Limb (tissue), 2 donors: ENCODE measurements around the gene TRANK1.
"Not testable (repeated sequence)": the region's sequence is repeated elsewhere in the genome, so short reads cannot be mapped to it uniquely, and the experiment has no call there.

Experiments used
- DNase-seq, 2 donors: peaks; one replicate each; pipeline ENCODE4 v3.0.0-alpha.2; 2016; ENCODE audit errors: extremely low spot score in 2 of 2

TRANK1 gene

GRCh38 chr3:36920884-36921567 is 23.8 kb downstream of the TRANK1 start:
- DNase-seq, result no peak

- no peak for DNase-seq
Measured at GRCh38 chr3:36919439-36920160, 25.3 kb downstream of the TRANK1 start.

DNA sequence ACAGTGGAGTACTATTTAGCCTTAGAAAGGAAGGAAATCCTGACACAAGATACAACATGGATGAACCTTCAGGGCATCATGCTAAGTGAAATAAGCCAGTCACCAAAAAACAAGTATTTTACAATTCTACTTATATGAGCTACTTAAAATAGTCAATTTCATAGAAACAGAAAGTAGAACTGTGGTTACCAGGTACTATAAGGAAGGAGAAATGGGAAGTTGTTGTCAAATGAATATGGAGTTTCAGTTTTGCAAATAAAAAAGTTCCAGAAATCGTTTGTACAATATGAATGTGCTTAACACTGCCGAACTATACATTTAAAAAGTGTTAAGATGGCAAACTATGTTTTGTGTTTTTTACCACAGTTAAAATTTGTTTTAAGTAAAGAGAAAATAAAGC is 26.8 kb downstream of the TRANK1 start:
- DNase-seq, result no peak

DNA sequence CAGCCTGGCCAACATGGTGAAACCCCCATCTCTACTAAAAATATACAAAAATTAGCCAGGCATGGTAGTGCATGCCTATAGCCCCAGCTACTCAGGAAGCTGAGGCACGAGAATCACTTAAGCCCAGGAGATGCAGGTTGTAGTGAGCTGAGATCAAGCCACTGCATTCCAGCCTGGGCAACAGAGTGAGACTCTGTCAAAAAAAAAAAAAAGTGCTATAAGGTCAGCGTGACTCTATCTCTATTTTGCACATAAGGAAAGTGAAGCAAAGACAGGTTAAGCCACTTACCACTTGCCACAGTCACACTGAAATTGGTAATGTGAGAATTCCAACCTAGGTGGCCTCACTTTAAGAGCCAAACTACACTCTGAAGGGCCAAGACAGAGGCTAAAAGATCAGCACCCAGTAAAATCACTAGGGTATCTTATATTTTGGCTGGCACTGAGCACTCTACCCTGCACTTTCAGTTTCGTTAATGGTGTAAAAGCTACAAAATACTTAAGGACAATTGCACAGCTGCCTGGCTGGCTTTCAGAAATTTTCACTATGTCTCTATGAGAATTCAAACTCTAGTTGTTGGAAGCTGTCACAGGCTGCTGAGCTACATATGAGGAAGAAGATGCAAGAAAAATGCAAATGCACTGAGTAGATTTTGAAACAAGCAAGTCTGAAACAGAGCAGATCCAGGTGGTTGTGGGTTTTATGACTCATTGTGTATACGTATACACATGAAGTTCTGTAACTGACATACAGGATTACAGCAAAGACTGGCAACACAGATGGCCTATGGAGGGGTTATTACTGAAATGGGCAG is 32.7 kb downstream of the TRANK1 start:
- peak in 1 of 2 donors; percentile 21 for DNase-seq

GRCh38 chr3:36909666-36910065 is 35.2 kb downstream of the TRANK1 start:
- no peak for DNase-seq

DNA sequence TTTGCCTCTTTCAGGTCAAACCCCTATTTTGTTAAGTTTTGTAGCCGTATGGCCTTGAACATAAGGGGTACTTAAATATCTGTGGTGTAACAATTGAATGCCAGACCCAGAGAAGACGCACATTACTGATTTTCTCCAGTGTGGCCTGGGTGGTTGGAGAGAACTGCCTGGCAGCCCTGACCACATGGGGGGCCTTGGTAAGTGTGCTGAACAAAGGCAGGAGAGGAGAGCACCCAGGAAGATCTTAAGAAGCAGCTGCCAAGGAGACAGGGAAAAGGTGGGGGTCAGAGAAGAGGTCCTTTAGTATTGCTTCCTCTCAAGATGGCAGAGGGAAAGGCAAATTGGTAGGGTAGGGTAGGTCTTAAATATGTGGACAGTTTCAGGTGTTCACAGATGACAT is 35.7 kb downstream of the TRANK1 start:
- DNase-seq, result no peak

DNA sequence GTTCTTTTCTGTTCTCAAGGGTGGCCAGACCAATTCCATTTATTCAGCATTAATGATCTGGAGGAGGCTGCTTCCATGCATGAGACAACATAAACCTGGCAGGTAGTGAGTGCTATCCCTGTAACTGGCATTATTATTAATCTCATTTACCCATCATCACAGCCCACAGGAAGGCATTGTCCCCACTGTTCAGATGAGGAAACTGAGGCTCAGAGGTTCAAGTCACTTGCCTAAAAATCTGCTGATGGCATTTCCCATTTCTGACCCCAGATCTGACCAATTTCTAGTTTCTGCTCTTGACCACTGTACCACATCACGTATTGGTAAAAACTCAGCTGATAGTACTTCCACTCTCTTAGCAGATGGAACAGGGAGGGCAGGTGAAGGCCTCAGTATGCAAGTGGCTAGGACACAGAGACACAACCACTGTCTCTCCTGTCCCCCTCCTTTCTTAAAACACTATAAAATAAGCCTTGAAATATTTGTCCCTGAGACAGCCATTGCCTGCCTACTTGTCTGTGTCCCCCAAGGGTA is 36.1 kb downstream of the TRANK1 start:
- no peak for DNase-seq

- DNase-seq, result no peak
Measured at GRCh38 chr3:36907911-36908646, 36.8 kb downstream of the TRANK1 start.

GRCh38 chr3:36906504-36907149 is 38.2 kb downstream of the TRANK1 start:
- DNase-seq, result no peak

DNA sequence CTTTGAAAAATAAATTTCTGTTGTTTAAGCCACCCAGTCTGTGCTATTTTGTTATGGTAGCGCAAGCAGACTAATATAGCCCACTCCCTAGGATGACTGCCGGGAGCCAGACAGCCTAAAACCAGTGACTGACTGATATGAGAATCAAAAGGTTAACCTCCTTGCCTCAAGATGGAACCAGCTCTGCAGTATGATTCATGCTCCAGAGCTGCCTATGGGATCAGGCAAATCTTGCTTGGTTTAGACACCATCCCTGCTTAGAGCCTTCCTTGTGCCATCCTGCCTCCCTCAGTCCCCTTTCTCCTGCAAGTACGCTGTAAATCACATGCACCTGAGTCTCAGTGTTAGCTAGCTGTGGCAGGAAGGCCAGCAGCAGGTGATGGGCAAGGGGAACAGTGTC is 39.3 kb downstream of the TRANK1 start:
- DNase-seq, result no peak

GRCh38 chr3:36904641-36905040 is 40.2 kb downstream of the TRANK1 start:
- no peak for DNase-seq

- not testable (repeated sequence) for DNase-seq
Measured at GRCh38 chr3:36904065-36904464, 40.8 kb downstream of the TRANK1 start.

DNA sequence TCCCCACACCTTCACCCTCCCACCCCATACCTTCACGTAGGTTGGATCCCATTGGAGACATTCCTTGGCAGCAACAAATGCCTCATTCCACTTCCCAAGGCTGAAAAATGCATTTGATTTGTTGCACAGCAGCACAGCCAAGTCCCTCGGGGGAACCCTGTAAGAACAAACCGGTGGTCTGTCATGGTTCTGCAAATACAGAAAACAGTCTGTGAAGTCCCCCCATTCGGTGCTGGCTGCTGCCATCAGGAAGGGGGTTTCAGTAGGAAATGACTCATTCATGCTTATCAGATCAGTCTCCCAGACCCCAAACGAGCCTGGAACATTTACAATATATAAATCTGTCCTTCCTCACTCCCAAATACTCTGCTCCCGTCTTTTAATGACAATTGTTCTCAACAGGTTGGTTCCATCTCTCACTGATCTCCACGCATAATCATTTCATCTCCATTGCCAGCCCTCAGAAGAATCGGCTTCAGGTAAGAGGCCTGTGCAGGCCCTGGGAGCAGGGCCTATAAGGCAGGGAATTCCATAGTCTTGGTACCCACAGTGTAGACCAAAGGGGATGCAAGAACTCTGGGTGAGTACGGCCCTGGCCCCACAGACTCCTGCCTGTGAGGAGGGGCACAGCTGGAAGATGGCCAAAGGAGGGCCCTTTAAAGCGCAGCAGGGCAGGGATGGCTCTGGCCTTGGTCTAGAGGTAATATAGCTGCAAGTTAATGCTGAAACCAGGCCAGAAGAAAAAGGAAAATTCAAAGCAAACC is 41.6 kb downstream of the TRANK1 start:
- DNase-seq, result no peak

GRCh38 chr3:36901588-36901987 is 43.3 kb downstream of the TRANK1 start:
- no peak for DNase-seq

DNA sequence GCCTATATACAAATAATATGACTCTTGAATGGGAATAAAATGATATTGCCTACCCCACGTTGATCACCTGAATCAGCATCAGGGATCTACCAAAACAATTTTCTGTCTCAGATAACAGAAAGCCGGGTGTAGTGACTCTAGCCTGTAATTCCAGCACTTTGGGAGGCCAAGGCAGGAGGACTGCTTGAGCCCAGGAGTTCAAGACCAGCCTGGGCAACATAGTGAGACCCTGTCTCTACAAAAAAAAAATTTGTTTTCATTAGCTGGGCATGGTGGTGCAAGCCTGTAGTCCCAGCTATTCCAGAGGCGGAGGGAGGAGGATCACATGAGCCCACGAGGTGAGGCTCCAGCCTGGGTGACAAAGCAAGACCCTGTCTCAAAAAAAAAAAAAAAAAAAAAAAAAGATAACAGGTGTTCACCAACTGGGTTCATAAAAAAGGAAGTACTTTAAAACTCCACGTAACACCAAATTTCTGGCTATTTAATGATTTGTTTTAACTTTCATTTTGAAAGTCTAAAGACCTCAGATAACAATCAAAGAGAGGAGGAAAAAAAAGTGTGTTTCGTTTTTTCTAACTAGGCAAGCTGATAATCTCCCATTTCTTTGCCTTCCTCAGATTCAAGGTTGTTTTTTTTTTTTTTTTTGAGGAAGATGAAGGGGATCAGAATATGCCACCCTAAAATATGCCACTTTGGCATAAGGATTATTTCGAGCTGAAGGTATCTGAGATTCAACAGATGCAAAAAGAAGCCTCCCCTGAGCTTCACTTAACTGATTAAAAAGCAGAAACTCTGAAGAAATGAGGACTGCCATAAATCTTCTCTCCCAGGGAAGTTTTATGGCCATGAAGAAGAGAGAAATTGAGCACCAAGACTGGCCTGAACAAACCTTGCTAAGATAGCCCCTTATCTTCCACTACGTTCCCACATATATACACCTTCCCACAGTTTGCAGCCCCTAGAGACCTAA is 44.1 kb downstream of the TRANK1 start:
- no peak for DNase-seq

DNA sequence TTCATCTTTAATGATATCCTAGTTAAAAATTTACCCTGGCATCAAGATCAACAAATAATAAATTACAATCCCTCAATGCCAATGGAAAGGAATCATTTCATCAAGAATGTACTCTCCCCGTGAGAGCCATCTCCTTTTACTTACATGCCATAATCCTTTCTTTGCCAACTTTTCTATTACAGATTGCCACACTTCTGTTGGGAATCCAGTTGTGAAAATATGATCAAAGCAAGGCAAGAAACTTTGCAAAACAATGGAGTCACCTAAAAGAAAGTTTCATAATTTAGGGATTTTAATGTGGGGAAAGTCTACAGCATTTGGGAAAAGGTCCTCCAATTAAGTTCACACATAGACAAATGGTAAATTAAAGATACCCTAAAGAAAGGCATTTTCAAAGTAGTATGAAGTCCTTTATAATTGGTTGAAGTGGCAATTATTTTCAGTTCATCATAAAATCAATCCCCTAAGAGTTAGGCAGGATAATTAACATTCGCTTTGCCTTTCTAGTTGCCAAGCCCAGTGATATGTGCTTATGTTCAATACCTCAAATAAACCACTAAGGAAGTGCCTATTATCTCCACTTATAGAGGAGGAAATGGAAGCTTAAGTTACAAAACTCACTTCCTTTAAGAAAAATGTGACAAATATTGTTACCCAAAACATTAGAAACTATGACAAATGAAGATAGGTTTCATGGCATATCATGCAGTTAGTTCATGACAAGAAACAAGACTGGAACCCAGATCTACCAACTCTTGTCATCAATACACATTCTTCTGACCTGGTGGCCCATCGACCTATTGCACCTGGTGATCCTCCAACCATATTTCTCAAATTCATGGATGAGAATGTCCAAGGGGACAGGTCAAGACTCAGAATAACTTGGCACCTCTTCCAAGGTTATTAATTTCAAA is 49.1 kb downstream of the TRANK1 start:
- DNase-seq, result no peak

GRCh38 chr3:36894914-36895313 is 49.9 kb downstream of the TRANK1 start:
- DNase-seq, result no peak

DNA sequence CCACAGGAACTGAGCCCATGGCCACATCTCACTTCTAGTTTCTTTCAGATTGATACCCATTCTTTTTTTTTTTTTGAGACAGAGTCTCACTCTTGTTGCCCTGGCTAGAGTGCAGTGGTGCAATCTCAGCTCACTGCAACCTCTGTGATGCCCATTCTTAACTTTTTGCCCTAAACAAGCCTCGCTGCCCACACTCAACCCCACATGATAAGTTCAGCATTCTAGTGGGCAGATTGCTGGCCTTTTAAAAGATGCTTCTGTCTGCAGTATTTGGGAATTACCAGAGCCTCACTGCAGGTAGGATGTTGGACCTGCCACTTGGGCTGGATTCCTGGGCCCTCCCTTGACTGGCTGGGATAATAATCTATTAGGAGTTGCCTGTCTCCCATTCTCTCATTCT is 51.0 kb downstream of the TRANK1 start:
- no peak for DNase-seq
